ENCODE data around the gene SINHCAF.

DNA sequence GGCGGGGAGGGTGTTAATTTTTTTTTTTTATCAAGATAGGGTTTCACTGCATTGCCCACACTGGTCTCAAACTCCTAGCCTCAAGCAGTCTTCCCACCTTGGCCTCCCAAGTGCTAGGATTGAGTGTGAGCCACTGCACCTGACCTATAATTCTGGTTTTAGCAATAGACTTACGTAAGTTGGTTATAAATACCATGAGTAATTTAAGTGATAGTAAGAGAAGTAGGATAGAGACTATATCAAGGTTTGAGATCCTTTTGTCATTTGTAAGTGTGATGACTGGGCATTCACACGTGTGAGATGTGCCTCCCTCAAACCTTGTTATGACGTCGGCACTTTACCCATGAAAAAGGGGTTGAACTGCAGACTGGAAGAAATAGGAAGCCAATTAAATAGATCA lies 22.5 kb downstream of the SINHCAF start:
- TF ChIP-seq, protein P1, sequence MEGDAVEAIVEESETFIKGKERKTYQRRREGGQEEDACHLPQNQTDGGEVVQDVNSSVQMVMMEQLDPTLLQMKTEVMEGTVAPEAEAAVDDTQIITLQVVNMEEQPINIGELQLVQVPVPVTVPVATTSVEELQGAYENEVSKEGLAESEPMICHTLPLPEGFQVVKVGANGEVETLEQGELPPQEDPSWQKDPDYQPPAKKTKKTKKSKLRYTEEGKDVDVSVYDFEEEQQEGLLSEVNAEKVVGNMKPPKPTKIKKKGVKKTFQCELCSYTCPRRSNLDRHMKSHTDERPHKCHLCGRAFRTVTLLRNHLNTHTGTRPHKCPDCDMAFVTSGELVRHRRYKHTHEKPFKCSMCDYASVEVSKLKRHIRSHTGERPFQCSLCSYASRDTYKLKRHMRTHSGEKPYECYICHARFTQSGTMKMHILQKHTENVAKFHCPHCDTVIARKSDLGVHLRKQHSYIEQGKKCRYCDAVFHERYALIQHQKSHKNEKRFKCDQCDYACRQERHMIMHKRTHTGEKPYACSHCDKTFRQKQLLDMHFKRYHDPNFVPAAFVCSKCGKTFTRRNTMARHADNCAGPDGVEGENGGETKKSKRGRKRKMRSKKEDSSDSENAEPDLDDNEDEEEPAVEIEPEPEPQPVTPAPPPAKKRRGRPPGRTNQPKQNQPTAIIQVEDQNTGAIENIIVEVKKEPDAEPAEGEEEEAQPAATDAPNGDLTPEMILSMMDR (IDR thresholded peaks at IDR 0.05 in 4 of 5, conservative IDR thresholded peaks at IDR 0.05 in 1 of 5) = no peak
- TF ChIP-seq POLR2A (IDR thresholded peaks at IDR 0.05) = no peak

Data from gastrocnemius medialis (tissue), 4 donors.